Inflammatory macrophage (primary cell): ENCODE data around the gene PDCD10.

Experiments
- DNase-seq, 2 donors: peaks; one replicate each; pipeline ENCODE4 v3.0.0-alpha.2; 2020 to 2022

The PDCD10 gene

DNA sequence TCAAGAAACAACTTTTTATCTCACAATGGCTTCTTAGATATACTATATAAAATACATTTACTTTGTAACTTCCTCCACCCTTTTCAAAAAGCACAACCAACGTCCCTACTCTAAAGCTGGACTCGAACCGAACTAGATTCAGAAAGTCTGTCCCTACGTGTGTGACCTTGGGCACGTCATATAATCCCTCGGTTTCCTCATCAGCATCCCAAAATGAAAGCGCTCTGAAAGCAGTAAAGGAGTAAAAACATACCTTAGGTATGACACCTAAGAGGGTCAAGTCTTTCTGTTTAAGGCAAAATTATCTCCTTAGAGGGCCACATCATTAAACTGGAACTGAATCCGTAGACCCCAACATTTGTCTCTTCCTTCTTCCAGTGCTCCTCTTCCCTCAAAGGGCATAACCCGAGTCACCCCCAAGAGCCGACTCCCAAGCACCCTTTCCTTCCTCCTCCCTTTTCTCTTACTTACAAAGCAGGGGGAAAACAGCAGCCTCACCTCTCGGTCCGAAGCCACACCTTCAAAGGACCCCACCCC, 663 bp downstream of the PDCD10 start:
- DNase-seq, result peak; percentile 23 to 28

DNA sequence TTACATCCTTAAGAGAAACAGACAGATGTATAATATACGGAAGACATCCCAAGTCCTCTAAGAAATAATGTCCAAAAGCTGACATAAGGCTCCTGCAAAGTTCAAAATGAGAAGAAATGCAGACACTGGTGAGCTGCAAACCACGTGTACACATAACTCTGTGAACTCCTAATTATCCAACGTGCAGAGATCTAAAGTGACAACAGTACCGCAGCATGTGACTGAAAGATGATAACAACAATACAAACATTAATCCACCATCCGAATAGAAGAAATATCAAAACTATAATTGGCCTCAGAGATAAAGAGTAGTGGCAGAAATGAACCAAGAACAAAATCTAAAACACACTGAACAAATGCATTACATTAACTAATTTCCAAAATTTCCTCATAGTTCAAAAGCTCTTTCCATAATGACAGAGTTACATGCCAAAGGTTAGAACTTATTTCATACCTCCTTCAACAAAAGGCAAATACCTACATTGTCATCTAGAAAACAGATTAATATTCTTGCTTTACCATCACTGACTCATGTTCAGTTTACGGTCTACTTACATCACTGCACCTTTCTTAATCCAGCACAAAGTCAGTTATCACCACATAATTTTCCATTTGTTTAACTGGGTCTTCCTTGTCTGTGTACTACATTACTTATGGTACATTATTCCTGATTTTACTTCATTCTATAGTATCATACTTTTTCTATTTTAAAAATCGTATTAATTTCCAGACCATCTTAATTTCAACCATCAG, 2.2 kb downstream of the PDCD10 start:
- DNase-seq, result no peak

DNA sequence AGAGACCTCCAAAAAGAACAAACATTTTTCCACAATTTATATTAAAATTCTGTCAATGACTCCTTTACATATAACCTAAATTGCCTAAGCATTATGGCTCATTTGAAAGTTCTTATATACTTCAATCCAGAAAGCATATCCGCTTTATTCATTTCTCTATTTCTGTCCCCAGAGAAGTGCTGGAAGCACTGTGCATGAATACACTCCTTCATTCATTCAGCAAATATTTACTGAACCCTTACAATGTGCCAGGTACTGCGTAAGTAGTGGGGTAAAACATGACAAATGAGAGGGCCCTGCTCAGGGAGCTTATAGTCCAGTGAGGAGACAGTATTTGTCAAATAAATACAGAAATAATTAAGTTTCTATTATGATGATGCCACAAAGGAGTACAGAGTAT, 3.3 kb downstream of the PDCD10 start:
- DNase-seq, result no peak

- no peak for DNase-seq
Measured at GRCh38 chr3:167729591-167729990, 5.1 kb downstream of the PDCD10 start.

- no peak for DNase-seq
Measured at GRCh38 chr3:167728632-167729323, 5.9 kb downstream of the PDCD10 start.

DNA sequence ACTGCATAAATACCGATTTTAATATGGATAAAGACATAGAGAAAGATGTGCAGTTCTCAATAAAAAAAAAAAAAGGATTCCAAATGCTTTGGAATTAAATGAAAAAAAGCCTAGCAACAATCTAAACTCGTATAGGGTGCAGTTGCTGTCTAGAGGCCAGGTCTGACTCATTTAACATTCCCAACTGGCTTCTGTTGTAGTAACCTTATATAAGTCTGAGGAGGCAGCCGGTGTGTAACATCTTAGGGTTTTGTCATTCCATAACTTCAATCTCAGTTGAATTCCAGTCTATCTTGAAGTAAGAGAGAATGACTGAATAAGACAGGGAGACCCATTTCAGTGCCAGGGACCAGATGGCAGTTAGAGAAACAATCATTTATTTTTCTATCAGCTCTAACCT, 6.5 kb downstream of the PDCD10 start:
- DNase-seq, result no peak

DNA sequence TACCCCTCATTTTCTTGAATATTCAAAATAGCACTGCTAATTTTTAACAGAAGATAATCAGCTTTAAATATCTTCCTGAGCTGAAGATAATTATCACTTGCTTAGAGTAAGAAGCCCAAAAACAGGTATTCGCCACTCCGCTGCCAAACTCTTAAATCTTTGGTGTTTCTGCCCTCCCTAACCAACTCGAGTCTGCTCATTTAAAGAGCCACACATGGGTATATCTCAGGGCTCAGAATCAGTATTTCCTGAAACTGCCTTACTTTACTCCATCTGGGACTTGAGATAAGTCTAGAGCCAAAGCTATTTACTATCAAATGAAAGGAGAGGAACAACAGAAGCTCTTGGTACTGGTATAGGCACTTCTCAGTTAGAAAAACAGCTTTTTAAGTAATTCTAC, 10.8 kb downstream of the PDCD10 start:
- no peak for DNase-seq

- DNase-seq, result no peak
Measured at GRCh38 chr3:167723025-167723512, 11.6 kb downstream of the PDCD10 start.

DNA sequence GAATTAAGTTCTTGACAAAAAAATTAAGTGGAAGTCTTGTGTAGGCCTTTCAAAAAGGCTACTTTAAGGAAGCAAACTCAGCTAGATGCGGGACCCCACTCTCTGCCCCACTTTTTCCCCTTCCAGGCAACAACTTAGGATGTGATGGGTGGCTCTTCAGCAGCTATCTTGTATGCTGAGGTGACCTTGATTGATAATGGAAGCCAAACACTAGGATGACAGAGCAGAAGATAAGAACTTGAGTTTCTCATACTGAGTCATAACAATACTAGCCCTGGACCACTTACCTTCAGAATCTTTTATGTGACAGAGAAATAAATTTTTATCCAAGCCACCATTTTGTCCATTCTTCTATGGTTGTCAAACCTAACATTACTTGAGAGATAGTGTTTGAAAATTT, 16.1 kb downstream of the PDCD10 start:
- no peak for DNase-seq

DNA sequence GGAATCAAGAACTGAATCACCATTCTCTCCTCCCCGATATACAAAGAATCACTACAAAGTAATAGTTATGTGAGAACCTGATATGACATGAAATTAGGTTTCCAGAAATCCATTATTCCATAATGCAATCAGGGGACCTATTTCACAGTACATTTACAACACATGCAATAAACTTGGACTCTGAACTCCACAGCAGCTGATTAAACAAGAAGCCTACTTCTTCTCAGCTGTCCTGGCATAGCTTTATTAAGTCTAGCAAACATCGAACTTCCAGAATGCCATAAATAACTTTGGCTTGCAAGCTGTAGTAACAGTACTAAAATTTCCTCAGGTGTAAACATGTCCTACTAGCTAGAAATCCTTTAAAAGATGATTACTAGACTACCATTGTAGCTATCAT, 17.8 kb downstream of the PDCD10 start:
- DNase-seq, result no peak

DNA sequence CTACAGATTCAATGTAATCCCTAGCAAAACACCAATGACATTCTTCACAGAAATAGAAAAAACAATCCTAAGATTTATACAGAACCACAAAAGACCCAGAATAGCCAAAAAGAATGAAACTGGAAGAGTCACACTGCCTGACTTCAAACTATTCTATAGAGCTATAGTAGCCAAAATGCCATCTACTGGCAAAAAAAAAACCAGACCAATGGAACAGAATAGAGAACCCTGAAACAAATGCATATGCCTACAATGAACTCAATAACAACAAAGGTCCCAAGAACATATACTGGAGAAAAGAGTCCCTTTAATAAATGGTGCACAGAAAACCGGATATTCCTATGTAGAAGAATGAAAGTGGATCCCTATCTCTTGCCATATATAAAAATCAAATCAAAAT, 19.8 kb downstream of the PDCD10 start:
- DNase-seq, result no peak

DNA sequence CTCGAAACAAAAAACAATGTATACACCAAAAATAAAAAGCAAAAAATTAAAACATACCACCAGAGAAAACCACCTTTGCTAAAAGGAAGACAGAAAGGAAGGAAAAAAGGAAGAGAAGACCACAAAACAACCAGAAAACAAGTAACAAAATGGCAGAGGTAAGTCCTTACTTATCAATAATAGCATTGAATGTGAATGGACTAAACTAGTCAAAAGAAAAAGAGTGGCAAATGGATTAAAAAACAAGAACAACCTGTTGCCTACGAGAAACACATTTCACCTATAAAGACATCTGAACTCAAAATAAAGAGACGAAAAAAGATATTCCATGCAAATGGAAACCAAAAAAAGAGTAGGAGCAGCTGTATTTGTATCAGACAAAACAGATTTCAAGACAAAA, 22.2 kb downstream of the PDCD10 start:
- no peak for DNase-seq

GRCh38 chr3:167711439-167711838, 23.3 kb downstream of the PDCD10 start:
- no peak for DNase-seq

GRCh38 chr3:167710552-167710951, 24.1 kb downstream of the PDCD10 start:
- DNase-seq, result no peak

DNA sequence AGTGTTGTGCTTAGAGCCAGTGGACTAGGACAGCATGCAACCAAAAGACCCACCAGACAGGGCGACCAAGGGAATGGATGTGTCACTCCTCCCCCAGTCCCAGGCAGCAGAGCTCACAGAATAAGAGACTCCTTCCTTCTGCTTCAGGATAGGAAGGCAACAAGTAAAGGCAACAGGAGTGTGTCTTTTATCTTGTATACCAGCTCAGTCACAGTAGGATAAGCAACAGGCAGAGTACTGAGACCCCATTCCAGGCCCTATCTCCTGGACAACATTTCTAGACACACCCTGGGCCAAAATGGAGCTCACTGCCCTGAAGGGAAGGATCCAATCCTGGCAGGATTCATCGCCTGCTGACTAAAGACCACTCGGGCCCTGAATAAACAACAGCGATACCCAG, 25.0 kb downstream of the PDCD10 start:
- no peak for DNase-seq

- no peak for DNase-seq
Measured at GRCh38 chr3:167705840-167706239, 28.9 kb downstream of the PDCD10 start.

- DNase-seq, result no peak
Measured at GRCh38 chr3:167700926-167701325, 33.8 kb downstream of the PDCD10 start.

- no peak for DNase-seq
Measured at GRCh38 chr3:167700046-167700445, 34.6 kb downstream of the PDCD10 start.

GRCh38 chr3:167694121-167694520, 40.6 kb downstream of the PDCD10 start:
- DNase-seq, result no peak

GRCh38 chr3:167691366-167691765, 43.3 kb downstream of the PDCD10 start:
- DNase-seq, result no peak

- DNase-seq, result peak; percentile 66 to 82
Measured at GRCh38 chr3:167684388-167684993, 50.2 kb downstream of the PDCD10 start.

DNA sequence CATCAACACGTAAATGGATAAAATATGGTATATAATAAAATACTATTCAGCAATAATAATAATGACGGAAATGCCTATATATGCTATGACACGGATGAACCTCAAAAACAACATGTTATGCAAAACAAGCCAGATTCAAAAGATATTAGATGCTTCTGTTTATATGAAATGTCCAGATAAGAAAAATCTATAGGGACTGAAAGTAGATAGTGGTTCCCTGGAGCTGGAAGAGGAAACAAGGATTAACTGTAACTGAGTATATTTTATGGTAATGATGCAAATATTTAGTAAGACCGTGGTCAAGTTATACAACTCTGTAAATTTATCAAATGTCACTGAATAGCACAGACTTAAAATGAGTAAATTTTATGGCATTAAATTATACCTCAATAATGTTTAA, 55.2 kb downstream of the PDCD10 start:
- DNase-seq, result no peak

- DNase-seq, result no peak
Measured at GRCh38 chr3:167675848-167676247, 58.8 kb downstream of the PDCD10 start.

DNA sequence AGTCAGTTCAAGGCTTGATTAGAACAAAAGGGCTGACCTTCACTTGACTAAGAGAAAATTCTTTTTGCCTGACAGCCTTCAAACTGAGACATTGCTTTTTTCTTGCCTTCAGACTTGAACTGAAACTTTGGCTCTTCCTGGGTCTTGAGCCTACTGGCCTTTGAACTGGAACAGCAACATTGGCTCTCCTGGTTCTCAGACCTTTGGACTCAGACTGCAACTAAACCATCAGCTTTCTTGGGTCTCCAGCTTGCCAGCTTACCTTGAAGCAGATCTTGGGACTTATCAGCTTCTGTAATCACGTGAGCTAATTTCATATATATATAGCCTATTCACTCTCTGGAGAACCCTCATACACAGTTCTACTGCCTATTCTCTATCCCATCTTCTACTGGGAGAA, 61.5 kb downstream of the PDCD10 start:
- DNase-seq, result no peak
